Loucy (cell line): ENCODE measurements around the gene MYO1A.
"Not testable (repeated sequence)": the region's sequence is repeated elsewhere in the genome, so short reads cannot be mapped to it uniquely, and the experiment has no call there.

Experiments
- EZH2phosphoT487 ChIP-seq: fragments of 200-600 bp; IDR thresholded peaks from 2 replicates; pipeline ENCODE4 v1.6.1; 2018; ENCODE audit warnings: antibody characterized with exemption, mild to moderate bottlenecking, moderate library complexity, borderline replicate concordance
- TF ChIP-seq, protein P1 (sequence below): fragments of 200-600 bp; sonication (generic); conservative IDR thresholded peaks from 2 replicates; pipeline ENCODE4 v1.5.1; 2014; ENCODE audit warnings: mild to moderate bottlenecking, antibody characterized with exemption, low read length

DNA sequence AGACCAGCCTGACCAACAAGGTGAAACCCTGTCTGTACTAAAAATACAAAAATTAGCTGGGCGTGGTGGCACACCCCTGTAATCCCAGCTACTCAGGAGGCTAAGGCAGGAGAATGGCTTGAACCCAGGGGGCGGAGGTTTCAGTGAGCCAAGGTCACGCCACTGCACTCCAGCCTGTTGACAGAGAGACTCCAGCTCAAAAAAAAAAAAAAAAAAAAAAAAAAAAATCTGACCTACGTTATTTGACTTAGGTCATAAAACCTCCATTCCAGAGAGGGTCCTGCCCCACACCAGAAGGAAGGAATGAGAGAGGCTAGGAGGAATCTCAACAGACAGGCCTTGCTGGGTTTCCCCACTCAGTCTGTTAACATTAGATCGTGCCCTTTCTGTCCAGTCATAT lies 31.6 kb downstream of the MYO1A start:
- TF ChIP-seq, protein P1, sequence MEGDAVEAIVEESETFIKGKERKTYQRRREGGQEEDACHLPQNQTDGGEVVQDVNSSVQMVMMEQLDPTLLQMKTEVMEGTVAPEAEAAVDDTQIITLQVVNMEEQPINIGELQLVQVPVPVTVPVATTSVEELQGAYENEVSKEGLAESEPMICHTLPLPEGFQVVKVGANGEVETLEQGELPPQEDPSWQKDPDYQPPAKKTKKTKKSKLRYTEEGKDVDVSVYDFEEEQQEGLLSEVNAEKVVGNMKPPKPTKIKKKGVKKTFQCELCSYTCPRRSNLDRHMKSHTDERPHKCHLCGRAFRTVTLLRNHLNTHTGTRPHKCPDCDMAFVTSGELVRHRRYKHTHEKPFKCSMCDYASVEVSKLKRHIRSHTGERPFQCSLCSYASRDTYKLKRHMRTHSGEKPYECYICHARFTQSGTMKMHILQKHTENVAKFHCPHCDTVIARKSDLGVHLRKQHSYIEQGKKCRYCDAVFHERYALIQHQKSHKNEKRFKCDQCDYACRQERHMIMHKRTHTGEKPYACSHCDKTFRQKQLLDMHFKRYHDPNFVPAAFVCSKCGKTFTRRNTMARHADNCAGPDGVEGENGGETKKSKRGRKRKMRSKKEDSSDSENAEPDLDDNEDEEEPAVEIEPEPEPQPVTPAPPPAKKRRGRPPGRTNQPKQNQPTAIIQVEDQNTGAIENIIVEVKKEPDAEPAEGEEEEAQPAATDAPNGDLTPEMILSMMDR = not testable (repeated sequence)
- not testable (repeated sequence) for TF ChIP-seq EZH2phosphoT487
